Smooth muscle cell (in vitro differentiated cells): ENCODE results near the gene ETV3L. TPM values are rescaled to one million over a fixed set of nuclear protein-coding genes. Genes with fewer than 3 reads are reported as not detected.

ENCODE experiments used
- DNase-seq: peaks from one replicate; lab custom pipeline; 2025; ENCODE audit not compliant: unreplicated experiment; lab: John Stamatoyannopoulos, UW
- H2AFZ ChIP-seq: fragments of 200-600 bp; sonication (generic); 2 replicates; pipeline ENCODE4 v1.6.0; 2016; ENCODE audit warnings: antibody characterized with exemption, low read depth, mild to moderate bottlenecking
- H3F3A ChIP-seq: fragments of 200-600 bp; sonication (generic); 2 replicates; pipeline ENCODE4 v1.6.0; 2017; ENCODE audit warnings: antibody characterized with exemption, low read depth
- H3K27ac ChIP-seq: fragments of 200-600 bp; sonication (generic); 2 replicates; pipeline ENCODE4 v1.5.1; 2016; ENCODE audit warnings: low read depth, mild to moderate bottlenecking
- H3K27me3 ChIP-seq: fragments of 200-600 bp; sonication (generic); 2 replicates; pipeline ENCODE4 v1.6.1; 2016; ENCODE audit warnings: low read depth, mild to moderate bottlenecking
- H3K36me3 ChIP-seq: fragments of 200-600 bp; sonication (generic); 2 replicates; pipeline ENCODE4 v1.5.1; 2016; ENCODE audit warnings: low read depth
- H3K4me1 ChIP-seq: fragments of 200-600 bp; sonication (generic); 2 replicates; pipeline ENCODE4 v1.5.1; 2016; ENCODE audit warnings: low read depth
- H3K4me2 ChIP-seq: fragments of 200-600 bp; sonication (generic); 2 replicates; pipeline ENCODE4 v1.6.0; 2016; ENCODE audit warnings: mild to moderate bottlenecking
- H3K4me3 ChIP-seq: fragments of 200-600 bp; sonication (generic); 2 replicates; pipeline ENCODE4 v1.5.1; 2016; ENCODE audit warnings: mild to moderate bottlenecking
- H3K79me2 ChIP-seq: fragments of 200-600 bp; sonication (generic); 2 replicates; pipeline ENCODE4 v1.6.0; 2016; ENCODE audit warnings: low read depth, mild to moderate bottlenecking
- H3K9ac ChIP-seq: fragments of 200-600 bp; sonication (generic); 2 replicates; pipeline ENCODE4 v1.6.0; 2016; ENCODE audit warnings: low read depth
- H3K9me3 ChIP-seq: fragments of 200-600 bp; sonication (generic); replicated peaks from 2 replicates; pipeline ENCODE4 v1.5.1; 2016; ENCODE audit warnings: low read depth
- H4K20me1 ChIP-seq: fragments of 200-600 bp; sonication (generic); 2 replicates; pipeline ENCODE4 v1.6.0; 2016; ENCODE audit warnings: low read depth
- CTCF ChIP-seq: fragments of 200-600 bp; sonication (generic); IDR thresholded peaks from 2 replicates; pipeline ENCODE4 v1.5.1; 2017; ENCODE audit warnings: borderline replicate concordance, mild to moderate bottlenecking, antibody characterized with exemption; ENCODE audit not compliant: insufficient read depth, poor library complexity, severe bottlenecking
- WGBS: methylation state at CpG from one replicate; pipeline ENCODE4 v1.1.7; 2016; ENCODE audit warnings: low lambda C conversion rate; 5-methylcytosine and 5-hydroxymethylcytosine counted together
- polyA plus RNA-seq: library from polyadenylated mRNA; unstranded; fragments of >200 nt; fragmentation: Nextera tagmentation; extraction: Ambion mirVana; gene quantifications from 2 replicates; pipeline ENCODE4 v1.2.1, GENCODE V29; 2016
- total RNA-seq: library from RNA; depleted of rRNA; stranded (reverse); fragments of >200 nt; gene quantifications from 2 replicates; pipeline ENCODE4 v1.2.3, GENCODE V29; 2014

Gene ETV3L
- total and polyA plus RNA-seq, 2 experiments from 2014 or later = not detected

- no peak for DNase-seq
- H3K79me2 ChIP-seq = peaks cover 73% of the 10 kb centered on the region
- no peak overlapping the region for H3K9ac ChIP-seq
- H3K4me3 ChIP-seq = peak overlapping the region; percentile 72
- H3F3A ChIP-seq = peaks cover 4% of the 10 kb centered on the region
- H3K4me1 ChIP-seq = peaks cover 33% of the 10 kb centered on the region
- H3K27me3 ChIP-seq = no peaks in the 10 kb centered on the region
- no peak overlapping the region for H2AFZ ChIP-seq
- TF ChIP-seq CTCF = no peak
- H3K36me3 ChIP-seq = no peaks in the 10 kb centered on the region
- 25% methylated on average over 2 of the region's 2 CpGs for WGBS
- peak overlapping the region; percentile 98 for H3K4me2 ChIP-seq
- H3K27ac ChIP-seq = no peak overlapping the region
- no peaks in the 10 kb centered on the region for H3K9me3 ChIP-seq
- peaks cover 65% of the 10 kb centered on the region for H4K20me1 ChIP-seq
Measured at GRCh38 chr1:157042846-157043245, 56.8 kb downstream of the ETV3L start.

Other genes starting within 250 kb of the ETV3L start
- gene INSRR, start 240.7 kb downstream of the ETV3L start, total RNA-seq = 0.09 and 0.36 TPM in 2 replicates
- gene INSRR, start 240.7 kb downstream of the ETV3L start, polyA plus RNA-seq = 0.45 and 0.67 TPM in 2 replicates
- 0.85 and 1.2 TPM in 2 replicates for gene NTRK1, start 238.9 kb downstream of the ETV3L start, total RNA-seq
- gene NTRK1, start 238.9 kb downstream of the ETV3L start, polyA plus RNA-seq = 3.6 and 5.3 TPM in 2 replicates
- gene PEAR1, start 206.1 kb downstream of the ETV3L start, total RNA-seq = 2.3 and 2.7 TPM in 2 replicates
- 3.7 and 4.4 TPM in 2 replicates for gene PEAR1, start 206.1 kb downstream of the ETV3L start, polyA plus RNA-seq
- gene LRRC71, start 179.2 kb downstream of the ETV3L start, total RNA-seq = not detected in 2 replicates
- 0.33 TPM in 1 of 2 replicates, not detected in the other for gene LRRC71, start 179.2 kb downstream of the ETV3L start, polyA plus RNA-seq
- 15.1 and 22.4 TPM in 2 replicates for gene ARHGEF11, start 54.1 kb downstream of the ETV3L start, total RNA-seq
- 18.1 and 20.1 TPM in 2 replicates for gene ARHGEF11, start 54.1 kb downstream of the ETV3L start, polyA plus RNA-seq
- gene ETV3, start 38.6 kb upstream of the ETV3L start, total RNA-seq = 33.2 and 46.7 TPM in 2 replicates
- 11.4 and 15.4 TPM in 2 replicates for gene ETV3, start 38.6 kb upstream of the ETV3L start, polyA plus RNA-seq